ENCODE results near the gene EFL1. TPM values are rescaled to one million over a fixed set of nuclear protein-coding genes. Genes with fewer than 3 reads are reported as not detected.

EFL1 gene
- total and polyA plus RNA-seq, 2 experiments from 2014 or later: 15.4 to 46.4 TPM

- Mint-ChIP-seq H3K4me1 (no peaks in the 10 kb centered on the region), H3K27me3 (ENCODE audit: insufficient read depth, low read depth, poor library complexity) (no peaks in the 10 kb centered on the region), H3K27ac (no peak overlapping the region), H3K36me3 (ENCODE audit: low read depth) (no peaks in the 10 kb centered on the region), H3K9me3 (no peaks in the 10 kb centered on the region), H3K4me3 (no peak overlapping the region)
- H3K79me2 ChIP-seq (replicated peaks; ENCODE audit: insufficient read depth): no peaks in the 10 kb centered on the region
- no peaks in the 10 kb centered on the region for H3K9me2 ChIP-seq (ENCODE audit: insufficient read depth)
- H2AFZ ChIP-seq: no peak overlapping the region
- no peaks in the 10 kb centered on the region for H4K20me1 ChIP-seq (replicated peaks; ENCODE audit: insufficient read depth)
- H3K36me3 ChIP-seq (ENCODE audit: insufficient read depth): no peaks in the 10 kb centered on the region
- no peaks in the 10 kb centered on the region for H3K27me3 ChIP-seq (ENCODE audit: insufficient read depth)
- no peak for TF ChIP-seq CTCF (conservative IDR thresholded peaks at IDR 0.05; ENCODE audit: low read depth in 2 of 2)
- TF ChIP-seq JUNB (IDR thresholded peaks at IDR 0.05; ENCODE audit: unreplicated experiment): no peak
- no peak for TF ChIP-seq REST (IDR thresholded peaks at IDR 0.05; ENCODE audit: unreplicated experiment)
- no peak for TF ChIP-seq STAT1 (IDR thresholded peaks at IDR 0.05; ENCODE audit: unreplicated experiment)
- TF ChIP-seq EZH2 (IDR thresholded peaks at IDR 0.05; ENCODE audit: low read depth, unreplicated experiment): no peak
- TF ChIP-seq ZNF462 (CRISPR knock-in tag; IDR thresholded peaks at IDR 0.05): no peak
- DNase-seq (ENCODE audit: low spot score) (no peak), ATAC-seq (no peak)
- H3K27ac ChIP-seq (ENCODE audit: low read depth): no peak overlapping the region
- no peak overlapping the region for H3K4me3 ChIP-seq
- no peaks in the 10 kb centered on the region for H3F3A ChIP-seq (replicated peaks; ENCODE audit: low read depth)
- no peak overlapping the region for H3K4me2 ChIP-seq
- H3K4me1 ChIP-seq (ENCODE audit: insufficient read depth): no peaks in the 10 kb centered on the region
These were observed 93.8 kb downstream of the EFL1 start for GRCh38 chr15:82168757-82169156.

Measured in GM23338 (cell line).